Loucy (cell line): ENCODE results near the gene ATP1B3.

Experiments
- CTCF ChIP-seq: fragments of 200-600 bp; sonication (generic); conservative IDR thresholded peaks from 2 replicates; pipeline ENCODE4 v1.5.1; 2014; ENCODE audit warnings: mild to moderate bottlenecking, antibody characterized with exemption, low read length
- EZH2phosphoT487 ChIP-seq: fragments of 200-600 bp; IDR thresholded peaks from 2 replicates; pipeline ENCODE4 v1.6.1; 2018; ENCODE audit warnings: antibody characterized with exemption, mild to moderate bottlenecking, moderate library complexity, borderline replicate concordance

GRCh38 chr3:141877911-141878310, 1.5 kb downstream of the ATP1B3 start:
- TF ChIP-seq CTCF (no peak), EZH2phosphoT487 (no peak)
